HT1080 (cell line): Measurements from ENCODE around the gene ROCK2. TPM values are rescaled to one million over a fixed set of nuclear protein-coding genes. Genes with fewer than 3 reads are reported as not detected.
"Not testable (repeated sequence)": the region's sequence is repeated elsewhere in the genome, so short reads cannot be mapped to it uniquely, and the experiment has no call there.

Source experiments
- DNase-seq: peaks from one replicate; pipeline ENCODE4 v3.0.0-alpha.2; 2015; ENCODE audit warnings: low read depth
- total RNA-seq: library from RNA; depleted of rRNA; stranded (reverse); fragments of >200 nt; shearing (Covaris generic); gene quantifications from 2 replicates; pipeline ENCODE4 v1.2.3, GENCODE V29; 2014

ROCK2 gene
- total RNA-seq, 1 experiment from 2014 or later = 20.6 TPM

- DNase-seq = peak; percentile 65
These were observed 104.6 kb downstream of the ROCK2 start for GRCh38 chr2:11239666-11240462.

- DNase-seq = no peak
These were observed 105.3 kb downstream of the ROCK2 start for GRCh38 chr2:11239147-11239546.

- DNase-seq = no peak
These were observed 107.3 kb downstream of the ROCK2 start for GRCh38 chr2:11237122-11237521.

GRCh38 chr2:11236335-11236734 lies 108.1 kb downstream of the ROCK2 start:
- DNase-seq = no peak

GRCh38 chr2:11235583-11235982 lies 108.9 kb downstream of the ROCK2 start:
- DNase-seq = no peak

- DNase-seq = no peak
These were observed 110.1 kb downstream of the ROCK2 start for GRCh38 chr2:11234309-11234708.

- not testable (repeated sequence) for DNase-seq
These were observed 113.2 kb downstream of the ROCK2 start for GRCh38 chr2:11231193-11231592.

- no peak for DNase-seq
These were observed 115.7 kb downstream of the ROCK2 start for GRCh38 chr2:11228692-11229091.

GRCh38 chr2:11227595-11227994 lies 116.8 kb downstream of the ROCK2 start:
- no peak for DNase-seq

GRCh38 chr2:11224887-11225286 lies 119.5 kb downstream of the ROCK2 start:
- DNase-seq = no peak

GRCh38 chr2:11222845-11223244 lies 121.6 kb downstream of the ROCK2 start:
- DNase-seq = no peak

GRCh38 chr2:11220445-11220844 lies 124.0 kb downstream of the ROCK2 start:
- DNase-seq = no peak

GRCh38 chr2:11215407-11215806 lies 129.0 kb downstream of the ROCK2 start:
- DNase-seq = no peak

- DNase-seq = no peak
These were observed 129.7 kb downstream of the ROCK2 start for GRCh38 chr2:11214770-11215169.

GRCh38 chr2:11213975-11214374 lies 130.5 kb downstream of the ROCK2 start:
- no peak for DNase-seq

GRCh38 chr2:11213090-11213638 lies 131.3 kb downstream of the ROCK2 start:
- DNase-seq = no peak

GRCh38 chr2:11212645-11213044 lies 131.8 kb downstream of the ROCK2 start:
- no peak for DNase-seq

- DNase-seq = no peak
These were observed 136.4 kb downstream of the ROCK2 start for GRCh38 chr2:11208083-11208482.

- peak; percentile 84 for DNase-seq
These were observed 141.0 kb downstream of the ROCK2 start for GRCh38 chr2:11203480-11203879.

- no peak for DNase-seq
These were observed 142.5 kb downstream of the ROCK2 start for GRCh38 chr2:11201969-11202368.

GRCh38 chr2:11200651-11201050 lies 143.8 kb downstream of the ROCK2 start:
- no peak for DNase-seq

GRCh38 chr2:11196246-11196645 lies 148.2 kb downstream of the ROCK2 start:
- DNase-seq = no peak

GRCh38 chr2:11187731-11188130 lies 156.7 kb downstream of the ROCK2 start:
- no peak for DNase-seq
